Kidney (tissue), 14 donors: ENCODE measurements around the gene SIVA1. TPM values are rescaled to one million over a fixed set of nuclear protein-coding genes. Genes with fewer than 3 reads are reported as not detected.

Source experiments
- DNase-seq, 5 donors: peaks; one replicate each; pipeline ENCODE4 v3.0.0-alpha.2; 2013 to 2020
- FAIRE-seq: peaks from 2 replicates; lab custom pipeline; 2012; peaks lifted over from hg19 to GRCh38; lab: Jason Lieb, UNC
- H3K27ac ChIP-seq, 2 donors: one replicate each; pipeline ENCODE4 v1.7.0; 2013; ENCODE audit warnings: low read depth in 2 of 2, low read length in 2 of 2, inconsistent platforms in 1 of 2
- H3K27me3 ChIP-seq: one replicate; pipeline ENCODE4 v1.7.1; 2013; ENCODE audit warnings: low read length, inconsistent platforms; ENCODE audit not compliant: control insufficient read depth, insufficient read depth
- H3K36me3 ChIP-seq, 3 donors: one replicate each; pipeline versions ENCODE4 v1.7.0 to v1.7.1; 2013; ENCODE audit warnings: low read length in 3 of 3, control low read depth in 1 of 3, inconsistent platforms in 1 of 3; ENCODE audit not compliant: insufficient read depth in 3 of 3, control insufficient read depth in 2 of 3
- H3K4me1 ChIP-seq, 3 donors: one replicate each; pipeline versions ENCODE4 v1.7.0 to v1.7.1; 2013; ENCODE audit warnings: low read length in 3 of 3, inconsistent platforms in 1 of 3, low read depth in 1 of 3; ENCODE audit not compliant: control insufficient read depth in 2 of 3, insufficient read depth in 2 of 3
- H3K4me3 ChIP-seq, 3 donors: one replicate each; pipeline versions ENCODE4 v1.7.0 to v1.8.1; 2013; ENCODE audit warnings: low read length in 3 of 3, control low read depth in 1 of 3, inconsistent platforms in 1 of 3
- H3K9ac ChIP-seq, 3 donors: one replicate each; pipeline versions ENCODE4 v1.7.0 to v1.7.1; 2013; ENCODE audit warnings: low read length in 3 of 3, control low read depth in 1 of 3, inconsistent platforms in 1 of 3
- H3K9me3 ChIP-seq, 3 donors: one replicate each; pipeline versions ENCODE4 v1.7.0 to v1.7.1; 2013; ENCODE audit warnings: low read length in 3 of 3, control low read depth in 1 of 3, inconsistent platforms in 1 of 3; ENCODE audit not compliant: control insufficient read depth in 2 of 3, insufficient read depth in 1 of 3
- intact Hi-C: fragments of 100-400 bp; cut with DNase I; formaldehyde crosslinking; loops from one replicate; pipeline ENCODE4 v1.11.1; 2022
- polyA plus RNA-seq: library from polyadenylated mRNA; stranded (reverse); fragments of 350-450 nt; fragmentation: Illumina TruSeq; extraction: RNeasy Lipid Tissue Mini Kit (QIAGEN cat#74804); gene quantifications from one replicate; pipeline ENCODE4 v1.2.3, GENCODE V29; 2014; ENCODE audit warnings: low read depth, low replicate concordance; ENCODE audit not compliant: insufficient read depth
- total RNA-seq: library from RNA; stranded (reverse); fragmentation: NEBNext Ultra II Directional; extraction: Animal tissue kit (Norgen Biotek cat#: 25700); gene quantifications from one replicate; pipeline ENCODE4 v1.2.1, GENCODE V29; 2021
- TF ChIP-seq, protein P1 (sequence below): IDR thresholded peaks from 3 replicates; pipeline ENCODE4 v1.5.1; 2012; ENCODE audit warnings: mild to moderate bottlenecking, moderate library complexity, borderline replicate concordance; ENCODE audit not compliant: insufficient read depth; ENCODE audit errors: extremely low read depth
- donor health status: control.
- donor health status: control.
- donor health status: control.
- donor health status: control.
- donor health status: control.
- donor health status: DM: yes; HTN: yes; CAD: no.
- donor health status: Normal renal cell carcinoma (clear cell type).

SIVA1 gene
- total and polyA plus RNA-seq, 2 donors from 2014 or later: 65.7 to 124 TPM

- H3K9me3 ChIP-seq: no peaks in the 10 kb centered on the region
- H3K9ac ChIP-seq: no peak overlapping the region
- H3K27ac ChIP-seq: peak overlapping the region; percentile 16 to 32
- H3K36me3 ChIP-seq: no peaks in the 10 kb centered on the region
- TF ChIP-seq, protein P1, sequence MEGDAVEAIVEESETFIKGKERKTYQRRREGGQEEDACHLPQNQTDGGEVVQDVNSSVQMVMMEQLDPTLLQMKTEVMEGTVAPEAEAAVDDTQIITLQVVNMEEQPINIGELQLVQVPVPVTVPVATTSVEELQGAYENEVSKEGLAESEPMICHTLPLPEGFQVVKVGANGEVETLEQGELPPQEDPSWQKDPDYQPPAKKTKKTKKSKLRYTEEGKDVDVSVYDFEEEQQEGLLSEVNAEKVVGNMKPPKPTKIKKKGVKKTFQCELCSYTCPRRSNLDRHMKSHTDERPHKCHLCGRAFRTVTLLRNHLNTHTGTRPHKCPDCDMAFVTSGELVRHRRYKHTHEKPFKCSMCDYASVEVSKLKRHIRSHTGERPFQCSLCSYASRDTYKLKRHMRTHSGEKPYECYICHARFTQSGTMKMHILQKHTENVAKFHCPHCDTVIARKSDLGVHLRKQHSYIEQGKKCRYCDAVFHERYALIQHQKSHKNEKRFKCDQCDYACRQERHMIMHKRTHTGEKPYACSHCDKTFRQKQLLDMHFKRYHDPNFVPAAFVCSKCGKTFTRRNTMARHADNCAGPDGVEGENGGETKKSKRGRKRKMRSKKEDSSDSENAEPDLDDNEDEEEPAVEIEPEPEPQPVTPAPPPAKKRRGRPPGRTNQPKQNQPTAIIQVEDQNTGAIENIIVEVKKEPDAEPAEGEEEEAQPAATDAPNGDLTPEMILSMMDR: no peak
- no peaks in the 10 kb centered on the region for H3K27me3 ChIP-seq
- intact Hi-C loops: no loop called here
- FAIRE-seq: no peak
- DNase-seq: no peak
- no peak overlapping the region for H3K4me3 ChIP-seq
- H3K4me1 ChIP-seq: peaks cover 0 to 40% (median 13%) of the 10 kb centered on the region in 3 donors
Measured at GRCh38 chr14:104732931-104733681, 19.8 kb upstream of the SIVA1 start.

GRCh38 chr14:104734051-104734587, 18.8 kb upstream of the SIVA1 start:
- Histone ChIP-seq H3K9me3 (no peaks in the 10 kb centered on the region), H3K36me3 (no peaks in the 10 kb centered on the region), H3K4me3 (no peak overlapping the region), H3K27me3 (no peaks in the 10 kb centered on the region), H3K9ac (no peak overlapping the region), H3K4me1 (peaks cover 0 to 36% (median 13%) of the 10 kb centered on the region in 3 donors), H3K27ac (no peak overlapping the region)
- intact Hi-C loops: no loop called here
- TF ChIP-seq, protein P1: no peak
- FAIRE-seq (no peak), DNase-seq (no peak)

GRCh38 chr14:104734601-104734990, 18.4 kb upstream of the SIVA1 start:
- Histone ChIP-seq H3K9ac (no peak overlapping the region), H3K4me1 (peaks cover 0 to 36% (median 13%) of the 10 kb centered on the region in 3 donors), H3K9me3 (no peaks in the 10 kb centered on the region), H3K4me3 (no peak overlapping the region), H3K27me3 (no peaks in the 10 kb centered on the region), H3K36me3 (no peaks in the 10 kb centered on the region), H3K27ac (peak overlapping the region in 1 of 2 donors; percentile 16)
- FAIRE-seq: no peak
- TF ChIP-seq, protein P1: no peak
- intact Hi-C loops: no loop called here
- no peak for DNase-seq
